ENCODE measurements around the gene ATP1B4. TPM values are rescaled to one million over a fixed set of nuclear protein-coding genes. Genes with fewer than 3 reads are reported as not detected.

ATP1B4 gene
- polyA plus RNA-seq (2013, experiment 1 of 2), result not detected
- polyA plus RNA-seq (2013, experiment 2 of 2), result not detected

DNA sequence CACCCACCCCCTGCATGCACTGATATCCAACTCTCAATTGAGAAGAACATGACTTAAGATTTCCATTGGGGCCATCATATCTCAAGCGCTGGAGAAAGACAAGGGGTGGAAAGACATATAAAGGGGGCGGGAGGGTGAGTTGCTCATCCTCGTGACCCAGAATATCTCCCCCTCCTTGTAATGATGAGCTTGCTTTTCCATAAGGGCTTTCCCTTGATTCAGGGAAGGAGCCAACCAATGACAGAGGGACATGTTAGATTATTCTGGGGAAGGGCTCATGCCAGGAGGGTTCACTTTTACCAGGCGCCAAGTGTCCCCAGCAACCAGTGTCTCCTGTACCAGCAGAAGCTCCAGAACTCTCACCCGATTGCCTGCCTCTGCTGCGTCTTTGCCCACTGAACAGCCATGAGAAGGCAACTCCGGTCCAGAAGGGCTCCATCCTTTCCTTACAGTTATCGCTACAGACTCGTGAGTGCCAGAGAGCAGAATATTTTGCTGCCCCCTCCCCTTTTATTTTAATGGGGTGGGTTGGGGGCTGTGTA, at the start of gene ATP1B4:
TSS of gene ATP1B4 (plus strand) at position 326 of the 542 bp plus-strand sequence. CDS start at position 406, 80 bp downstream.
- no CpG with 5 or more reads among the region's 9 CpGs for WGBS, 2 donors (ENCODE audit: extremely low coverage in 2 of 2, insufficient read length in 2 of 2, insufficient replicate concordance in 1 of 2)
- Histone ChIP-seq H2AK5ac (ENCODE audit: low read depth, low read length) (no peak within 1 kb of the TSS), H3K14ac (ENCODE audit: low read length) (no peak within 1 kb of the TSS), H4K91ac (ENCODE audit: low read depth, low read length, poor library complexity) (no peak within 1 kb of the TSS), H2BK120ac (ENCODE audit: low read depth, low read length) (no peak within 1 kb of the TSS), H3K23ac (ENCODE audit: low read depth, low read length, poor library complexity) (no peak within 1 kb of the TSS), H2BK15ac (ENCODE audit: low read length) (no peak within 1 kb of the TSS), H3K4me2 (ENCODE audit: insufficient read depth, low read length, poor library complexity, severe bottlenecking) (no peak within 1 kb of the TSS), H3K4me3 (ENCODE audit: low read length in 2 of 2) (no peak within 1 kb of the TSS), H3K9me3 (replicated peaks in 1 of 2; ENCODE audit: control insufficient read depth in 2 of 2, insufficient read depth in 1 of 2, low read depth in 1 of 2, low read length in 2 of 2) (no peaks in the 10 kb centered on the region), H3K27me3 (ENCODE audit: control insufficient read depth in 3 of 3, insufficient read depth in 3 of 3, low read depth in 1 of 3, low read length in 3 of 3) (peaks cover 0 to 13% (median 0%) of the 10 kb centered on the region in 3 experiments), H2BK12ac (ENCODE audit: low read length) (no peak within 1 kb of the TSS), H3K36me3 (replicated peaks in 1 of 2; ENCODE audit: control insufficient read depth in 2 of 2, insufficient read depth in 2 of 2, low read length in 2 of 2) (no peaks in the 10 kb centered on the region), H2AFZ (ENCODE audit: low read length) (no peak within 1 kb of the TSS), H3K4ac (ENCODE audit: low read length) (no peak within 1 kb of the TSS), H3K79me1 (ENCODE audit: low read depth, low read length) (no peaks in the 10 kb centered on the region), H2BK5ac (ENCODE audit: low read length) (no peak within 1 kb of the TSS), H4K8ac (ENCODE audit: low read depth, low read length) (no peak within 1 kb of the TSS), H3K18ac (ENCODE audit: low read length) (no peak within 1 kb of the TSS), H3K27ac (replicated peaks; ENCODE audit: low read length) (no peak within 1 kb of the TSS), H3K4me1 (ENCODE audit: control insufficient read depth in 2 of 2, insufficient read depth in 1 of 2, low read depth in 1 of 2, low read length in 2 of 2) (peaks cover 0 to 16% of the 10 kb centered on the region in 2 donors), H3K9ac (ENCODE audit: low read depth, low read length, poor library complexity) (no peak within 1 kb of the TSS)
- no peak for DNase-seq (ENCODE audit: low spot score)

- peaks cover 0 to 60% (median 0%) of the 10 kb centered on the region in 3 experiments for H3K27me3 ChIP-seq (ENCODE audit: control insufficient read depth in 3 of 3, insufficient read depth in 3 of 3, low read depth in 1 of 3, low read length in 3 of 3)
- no CpG with 5 or more reads among the region's 4 CpGs for WGBS, 2 donors (ENCODE audit: extremely low coverage in 2 of 2, insufficient read length in 2 of 2, insufficient replicate concordance in 1 of 2)
- no peak overlapping the region for H2BK15ac ChIP-seq (ENCODE audit: low read length)
- H3K4me2 ChIP-seq (ENCODE audit: insufficient read depth, low read length, poor library complexity, severe bottlenecking), result no peak overlapping the region
- H3K4me1 ChIP-seq (ENCODE audit: control insufficient read depth in 2 of 2, insufficient read depth in 1 of 2, low read depth in 1 of 2, low read length in 2 of 2), result peaks cover under 1 to 1% of the 10 kb centered on the region in 2 donors
- H3K79me1 ChIP-seq (ENCODE audit: low read depth, low read length), result no peaks in the 10 kb centered on the region
- no peak overlapping the region for H2BK12ac ChIP-seq (ENCODE audit: low read length)
- H3K9me3 ChIP-seq (replicated peaks in 1 of 2; ENCODE audit: control insufficient read depth in 2 of 2, insufficient read depth in 1 of 2, low read depth in 1 of 2, low read length in 2 of 2), result no peaks in the 10 kb centered on the region
- H3K18ac ChIP-seq (ENCODE audit: low read length), result no peak overlapping the region
- H4K8ac ChIP-seq (ENCODE audit: low read depth, low read length), result no peak overlapping the region
- H4K91ac ChIP-seq (ENCODE audit: low read depth, low read length, poor library complexity), result no peak overlapping the region
- H2BK120ac ChIP-seq (ENCODE audit: low read depth, low read length), result no peak overlapping the region
- H2AK5ac ChIP-seq (ENCODE audit: low read depth, low read length), result no peak overlapping the region
- H3K14ac ChIP-seq (ENCODE audit: low read length), result no peak overlapping the region
- no peak overlapping the region for H3K4me3 ChIP-seq (ENCODE audit: low read length in 2 of 2)
- no peak overlapping the region for H3K9ac ChIP-seq (ENCODE audit: low read depth, low read length, poor library complexity)
- no peak overlapping the region for H2BK5ac ChIP-seq (ENCODE audit: low read length)
- no peak overlapping the region for H2AFZ ChIP-seq (ENCODE audit: low read length)
- H3K27ac ChIP-seq (replicated peaks; ENCODE audit: low read length), result no peak overlapping the region
- H3K23ac ChIP-seq (ENCODE audit: low read depth, low read length, poor library complexity), result no peak overlapping the region
- no peak for DNase-seq (ENCODE audit: low spot score)
- H3K4ac ChIP-seq (ENCODE audit: low read length), result no peak overlapping the region
- H3K36me3 ChIP-seq (replicated peaks in 1 of 2; ENCODE audit: control insufficient read depth in 2 of 2, insufficient read depth in 2 of 2, low read length in 2 of 2), result no peaks in the 10 kb centered on the region
These were observed 46.1 kb upstream of the ATP1B4 start for GRCh38 chrX:120315776-120316175.

- Histone ChIP-seq H3K27ac (replicated peaks; ENCODE audit: low read length) (no peak overlapping the region), H4K8ac (ENCODE audit: low read depth, low read length) (no peak overlapping the region)
- WGBS, 2 donors (ENCODE audit: extremely low coverage in 2 of 2, insufficient read length in 2 of 2, insufficient replicate concordance in 1 of 2), result no CpG with 5 or more reads among the region's 5 CpGs
These were observed 45.2 kb upstream of the ATP1B4 start for GRCh38 chrX:120316587-120317283.

GRCh38 chrX:120318411-120318810, 43.5 kb upstream of the ATP1B4 start:
- Histone ChIP-seq H2BK15ac (ENCODE audit: low read length) (no peak overlapping the region), H3K36me3 (replicated peaks in 1 of 2; ENCODE audit: control insufficient read depth in 2 of 2, insufficient read depth in 2 of 2, low read length in 2 of 2) (no peaks in the 10 kb centered on the region), H3K23ac (ENCODE audit: low read depth, low read length, poor library complexity) (no peak overlapping the region), H3K4me3 (ENCODE audit: low read length in 2 of 2) (no peak overlapping the region), H2AFZ (ENCODE audit: low read length) (no peak overlapping the region), H3K79me1 (ENCODE audit: low read depth, low read length) (no peaks in the 10 kb centered on the region), H3K4me2 (ENCODE audit: insufficient read depth, low read length, poor library complexity, severe bottlenecking) (no peak overlapping the region), H3K9ac (ENCODE audit: low read depth, low read length, poor library complexity) (no peak overlapping the region), H2BK120ac (ENCODE audit: low read depth, low read length) (no peak overlapping the region), H3K27me3 (ENCODE audit: control insufficient read depth in 3 of 3, insufficient read depth in 3 of 3, low read depth in 1 of 3, low read length in 3 of 3) (peaks cover 0 to 45% (median 0%) of the 10 kb centered on the region in 3 experiments), H3K14ac (ENCODE audit: low read length) (no peak overlapping the region), H3K4ac (ENCODE audit: low read length) (no peak overlapping the region), H2BK5ac (ENCODE audit: low read length) (no peak overlapping the region), H4K91ac (ENCODE audit: low read depth, low read length, poor library complexity) (no peak overlapping the region), H2AK5ac (ENCODE audit: low read depth, low read length) (no peak overlapping the region), H3K27ac (replicated peaks; ENCODE audit: low read length) (no peak overlapping the region), H3K9me3 (replicated peaks in 1 of 2; ENCODE audit: control insufficient read depth in 2 of 2, insufficient read depth in 1 of 2, low read depth in 1 of 2, low read length in 2 of 2) (no peaks in the 10 kb centered on the region), H3K18ac (ENCODE audit: low read length) (no peak overlapping the region), H4K8ac (ENCODE audit: low read depth, low read length) (no peak overlapping the region), H2BK12ac (ENCODE audit: low read length) (no peak overlapping the region), H3K4me1 (ENCODE audit: control insufficient read depth in 2 of 2, insufficient read depth in 1 of 2, low read depth in 1 of 2, low read length in 2 of 2) (peaks cover 0 to 1% of the 10 kb centered on the region in 2 donors)
- DNase-seq (ENCODE audit: low spot score), result no peak
- WGBS, 2 donors (ENCODE audit: extremely low coverage in 2 of 2, insufficient read length in 2 of 2, insufficient replicate concordance in 1 of 2), result no CpG with 5 or more reads among the region's 4 CpGs

More at GRCh38 chrX:120316587-120317283, 45.2 kb upstream of the ATP1B4 start:
- H3K4me3 ChIP-seq (ENCODE audit: low read length in 2 of 2), result no peak overlapping the region
- no peak overlapping the region for H2BK15ac ChIP-seq (ENCODE audit: low read length)
- no peak overlapping the region for H3K9ac ChIP-seq (ENCODE audit: low read depth, low read length, poor library complexity)
- H3K4ac ChIP-seq (ENCODE audit: low read length), result no peak overlapping the region
- no peak for DNase-seq (ENCODE audit: low spot score)
- no peak overlapping the region for H2AFZ ChIP-seq (ENCODE audit: low read length)
- H3K4me2 ChIP-seq (ENCODE audit: insufficient read depth, low read length, poor library complexity, severe bottlenecking), result no peak overlapping the region
- H3K27me3 ChIP-seq (ENCODE audit: control insufficient read depth in 3 of 3, insufficient read depth in 3 of 3, low read depth in 1 of 3, low read length in 3 of 3), result peaks cover 0 to 53% (median 0%) of the 10 kb centered on the region in 3 experiments
- H2BK5ac ChIP-seq (ENCODE audit: low read length), result no peak overlapping the region
- H3K14ac ChIP-seq (ENCODE audit: low read length), result no peak overlapping the region
- no peak overlapping the region for H3K18ac ChIP-seq (ENCODE audit: low read length)
- H4K91ac ChIP-seq (ENCODE audit: low read depth, low read length, poor library complexity), result no peak overlapping the region
- H3K23ac ChIP-seq (ENCODE audit: low read depth, low read length, poor library complexity), result no peak overlapping the region
- H2AK5ac ChIP-seq (ENCODE audit: low read depth, low read length), result no peak overlapping the region
- no peak overlapping the region for H2BK12ac ChIP-seq (ENCODE audit: low read length)
- peaks cover 0 to 1% of the 10 kb centered on the region in 2 donors for H3K4me1 ChIP-seq (ENCODE audit: control insufficient read depth in 2 of 2, insufficient read depth in 1 of 2, low read depth in 1 of 2, low read length in 2 of 2)
- no peak overlapping the region for H2BK120ac ChIP-seq (ENCODE audit: low read depth, low read length)
- no peaks in the 10 kb centered on the region for H3K79me1 ChIP-seq (ENCODE audit: low read depth, low read length)
- H3K9me3 ChIP-seq (replicated peaks in 1 of 2; ENCODE audit: control insufficient read depth in 2 of 2, insufficient read depth in 1 of 2, low read depth in 1 of 2, low read length in 2 of 2), result no peaks in the 10 kb centered on the region
- H3K36me3 ChIP-seq (replicated peaks in 1 of 2; ENCODE audit: control insufficient read depth in 2 of 2, insufficient read depth in 2 of 2, low read length in 2 of 2), result no peaks in the 10 kb centered on the region
